ENCODE results near the gene ESYT2. TPM values are rescaled to one million over a fixed set of nuclear protein-coding genes. Genes with fewer than 3 reads are reported as not detected.

The ESYT2 gene
- total and polyA plus RNA-seq, 4 donors: 16.4 to 83.0 (median 58.0) TPM

DNA sequence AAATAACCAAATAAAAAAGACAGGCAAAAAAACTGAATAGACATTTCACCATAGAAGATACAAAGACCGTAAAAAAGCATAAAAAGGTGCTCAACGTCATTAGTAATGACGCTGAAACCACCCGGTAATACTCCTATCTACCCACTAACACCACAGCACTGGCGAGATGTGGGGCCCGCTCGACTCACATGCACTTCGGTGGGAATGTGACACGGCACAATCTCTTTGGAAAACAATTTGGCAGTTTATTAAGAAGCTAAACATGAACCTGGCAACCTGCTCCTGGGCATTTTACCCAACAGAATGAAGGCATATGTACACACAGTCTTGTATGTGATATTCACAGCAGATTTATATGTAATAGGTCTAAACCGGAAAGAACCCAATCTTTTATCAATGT lies 81.9 kb downstream of the ESYT2 start:
- Histone ChIP-seq H3K9me3 (ENCODE audit: control insufficient read depth in 4 of 4, insufficient read depth in 3 of 4, low read length in 3 of 4) (no peaks in the 10 kb centered on the region), H3K27ac (ENCODE audit: low read depth in 1 of 2, low read length in 1 of 2) (no peak overlapping the region), H3K9ac (ENCODE audit: insufficient read depth in 1 of 2, low read length in 2 of 2) (no peak overlapping the region), H3K36me3 (ENCODE audit: control insufficient read depth in 4 of 4, insufficient read depth in 4 of 4, low read length in 4 of 4) (peaks cover 3 to 21% (median 13%) of the 10 kb centered on the region in 4 donors), H3K27me3 (ENCODE audit: control insufficient read depth in 3 of 3, insufficient read depth in 3 of 3, low read length in 2 of 3) (no peaks in the 10 kb centered on the region), H3K4me3 (no peak overlapping the region), H3K4me1 (ENCODE audit: control insufficient read depth in 5 of 5, insufficient read depth in 5 of 5, low read length in 5 of 5) (no peaks in the 10 kb centered on the region)
- ATAC-seq (ENCODE audit: insufficient read depth, low FRiP score): no peak
- DNase-seq: no peak
- TF ChIP-seq, protein P1, sequence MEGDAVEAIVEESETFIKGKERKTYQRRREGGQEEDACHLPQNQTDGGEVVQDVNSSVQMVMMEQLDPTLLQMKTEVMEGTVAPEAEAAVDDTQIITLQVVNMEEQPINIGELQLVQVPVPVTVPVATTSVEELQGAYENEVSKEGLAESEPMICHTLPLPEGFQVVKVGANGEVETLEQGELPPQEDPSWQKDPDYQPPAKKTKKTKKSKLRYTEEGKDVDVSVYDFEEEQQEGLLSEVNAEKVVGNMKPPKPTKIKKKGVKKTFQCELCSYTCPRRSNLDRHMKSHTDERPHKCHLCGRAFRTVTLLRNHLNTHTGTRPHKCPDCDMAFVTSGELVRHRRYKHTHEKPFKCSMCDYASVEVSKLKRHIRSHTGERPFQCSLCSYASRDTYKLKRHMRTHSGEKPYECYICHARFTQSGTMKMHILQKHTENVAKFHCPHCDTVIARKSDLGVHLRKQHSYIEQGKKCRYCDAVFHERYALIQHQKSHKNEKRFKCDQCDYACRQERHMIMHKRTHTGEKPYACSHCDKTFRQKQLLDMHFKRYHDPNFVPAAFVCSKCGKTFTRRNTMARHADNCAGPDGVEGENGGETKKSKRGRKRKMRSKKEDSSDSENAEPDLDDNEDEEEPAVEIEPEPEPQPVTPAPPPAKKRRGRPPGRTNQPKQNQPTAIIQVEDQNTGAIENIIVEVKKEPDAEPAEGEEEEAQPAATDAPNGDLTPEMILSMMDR (IDR thresholded peaks at IDR 0.05; ENCODE audit: control extremely low read depth, extremely low read depth): no peak
- WGBS, 2 donors: 96 to 97% methylated on average over 10 of the region's 10 CpGs

DNA sequence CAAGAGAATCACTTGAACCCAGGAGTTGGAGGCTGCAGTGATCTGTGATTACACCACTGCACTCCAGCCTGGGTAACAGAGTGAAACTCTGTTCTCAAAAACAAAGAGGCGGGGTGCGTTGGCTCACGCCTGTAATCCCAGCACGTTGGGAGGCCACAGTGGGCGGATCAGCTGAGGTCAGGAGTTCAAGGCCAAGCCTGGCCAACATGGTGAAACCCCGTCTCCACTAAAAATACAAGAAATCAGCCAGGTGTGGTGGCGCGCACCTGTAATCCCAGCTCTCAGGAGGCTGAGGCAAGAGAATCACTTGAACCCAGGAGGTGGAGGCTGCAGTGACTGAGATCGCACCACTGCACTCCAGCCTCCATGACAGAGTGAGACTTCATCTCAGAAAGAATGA lies 82.4 kb downstream of the ESYT2 start:
- H3K9ac ChIP-seq (ENCODE audit: insufficient read depth in 1 of 2, low read length in 2 of 2): no peak overlapping the region
- TF ChIP-seq, protein P1 (IDR thresholded peaks at IDR 0.05; ENCODE audit: control extremely low read depth, extremely low read depth): no peak
- H3K27ac ChIP-seq (ENCODE audit: low read depth in 1 of 2, low read length in 1 of 2): no peak overlapping the region
- no peak overlapping the region for H3K4me3 ChIP-seq
- ATAC-seq (ENCODE audit: insufficient read depth, low FRiP score) (no peak), DNase-seq (no peak)
- peaks cover 3 to 24% (median 15%) of the 10 kb centered on the region in 4 donors for H3K36me3 ChIP-seq (ENCODE audit: control insufficient read depth in 4 of 4, insufficient read depth in 4 of 4, low read length in 4 of 4)
- H3K27me3 ChIP-seq (ENCODE audit: control insufficient read depth in 3 of 3, insufficient read depth in 3 of 3, low read length in 2 of 3): no peaks in the 10 kb centered on the region
- H3K4me1 ChIP-seq (ENCODE audit: control insufficient read depth in 5 of 5, insufficient read depth in 5 of 5, low read length in 5 of 5): no peaks in the 10 kb centered on the region
- WGBS, 2 donors: 89 to 90% methylated on average over 9 of the region's 9 CpGs
- H3K9me3 ChIP-seq (ENCODE audit: control insufficient read depth in 4 of 4, insufficient read depth in 3 of 4, low read length in 3 of 4): no peaks in the 10 kb centered on the region

DNA sequence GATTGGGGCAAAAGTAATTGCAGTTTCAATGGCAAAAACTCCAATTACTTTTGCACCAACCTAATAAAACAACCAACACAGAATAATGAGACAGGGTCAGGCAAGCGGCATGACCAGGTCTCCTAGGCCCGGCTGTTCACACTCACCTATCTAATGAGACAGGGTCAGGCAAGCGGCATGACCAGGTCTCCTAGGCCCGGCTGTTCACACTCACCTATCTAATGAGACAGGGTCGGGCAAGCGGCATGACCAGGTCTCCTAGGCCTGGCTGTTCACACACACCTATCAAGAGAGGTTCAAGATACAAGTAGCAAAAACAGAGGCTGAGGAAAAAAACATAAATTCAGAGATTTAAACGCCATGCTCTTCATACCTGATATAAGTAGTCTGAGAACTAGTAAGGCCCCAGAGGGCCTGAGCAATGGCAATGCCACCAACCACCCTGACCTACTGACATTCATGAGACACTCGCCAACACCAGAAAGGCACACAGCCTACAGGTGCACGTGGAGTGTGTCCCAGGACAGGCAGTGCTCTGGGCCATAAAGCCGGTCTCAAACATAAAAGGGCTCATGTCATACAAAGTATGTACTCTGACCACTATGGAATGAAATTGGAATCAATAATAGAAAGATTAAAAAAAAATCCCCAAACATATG lies 84.1 kb downstream of the ESYT2 start:
- no peak for ATAC-seq (ENCODE audit: insufficient read depth, low FRiP score)
- H3K36me3 ChIP-seq (ENCODE audit: control insufficient read depth in 4 of 4, insufficient read depth in 4 of 4, low read length in 4 of 4): peaks cover 8 to 36% (median 25%) of the 10 kb centered on the region in 4 donors

More for the DNA sequence above, 84.1 kb downstream of the ESYT2 start:
- Histone ChIP-seq H3K4me3 (no peak overlapping the region), H3K4me1 (ENCODE audit: control insufficient read depth in 5 of 5, insufficient read depth in 5 of 5, low read length in 5 of 5) (peaks cover 0 to 1% (median 0%) of the 10 kb centered on the region in 5 donors), H3K27ac (ENCODE audit: low read depth in 1 of 2, low read length in 1 of 2) (no peak overlapping the region), H3K9ac (ENCODE audit: insufficient read depth in 1 of 2, low read length in 2 of 2) (no peak overlapping the region), H3K27me3 (ENCODE audit: control insufficient read depth in 3 of 3, insufficient read depth in 3 of 3, low read length in 2 of 3) (no peaks in the 10 kb centered on the region), H3K9me3 (ENCODE audit: control insufficient read depth in 4 of 4, insufficient read depth in 3 of 4, low read length in 3 of 4) (no peaks in the 10 kb centered on the region)
- 84 to 85% methylated on average over 10 of the region's 10 CpGs for WGBS, 2 donors
- TF ChIP-seq, protein P1 (IDR thresholded peaks at IDR 0.05; ENCODE audit: control extremely low read depth, extremely low read depth): no peak
- no peak for DNase-seq

Data from lung (tissue), 12 donors.